ENCODE measurements around the gene ZBTB16.

Gene ZBTB16

GRCh38 chr11:114109206-114110090, 49.9 kb downstream of the ZBTB16 start:
- no peak for FAIRE-seq

- FAIRE-seq, result no peak
These were observed 50.6 kb downstream of the ZBTB16 start for GRCh38 chr11:114110123-114110522.

GRCh38 chr11:114110952-114111947, 51.7 kb downstream of the ZBTB16 start:
- FAIRE-seq, result no peak

GRCh38 chr11:114115451-114115928, 56.0 kb downstream of the ZBTB16 start:
- no peak for FAIRE-seq

- FAIRE-seq, result no peak
These were observed 56.8 kb downstream of the ZBTB16 start for GRCh38 chr11:114116357-114116756.

- FAIRE-seq, result no peak
These were observed 57.3 kb downstream of the ZBTB16 start for GRCh38 chr11:114116800-114117199.

- no peak for FAIRE-seq
These were observed 61.1 kb downstream of the ZBTB16 start for GRCh38 chr11:114120606-114121005.

GRCh38 chr11:114121138-114121537, 61.6 kb downstream of the ZBTB16 start:
- FAIRE-seq, result no peak

- no peak for FAIRE-seq
These were observed 62.4 kb downstream of the ZBTB16 start for GRCh38 chr11:114121804-114122504.

- no peak for FAIRE-seq
These were observed 63.2 kb downstream of the ZBTB16 start for GRCh38 chr11:114122686-114123085.

- no peak for FAIRE-seq
These were observed 64.3 kb downstream of the ZBTB16 start for GRCh38 chr11:114123692-114124330.

- no peak for FAIRE-seq
These were observed 65.2 kb downstream of the ZBTB16 start for GRCh38 chr11:114124601-114125144.

GRCh38 chr11:114125531-114125930, 66.0 kb downstream of the ZBTB16 start:
- FAIRE-seq, result no peak

GRCh38 chr11:114125959-114126358, 66.4 kb downstream of the ZBTB16 start:
- no peak for FAIRE-seq

GRCh38 chr11:114128399-114128798, 68.9 kb downstream of the ZBTB16 start:
- FAIRE-seq, result no peak

GRCh38 chr11:114129142-114129541, 69.6 kb downstream of the ZBTB16 start:
- no peak for FAIRE-seq

GRCh38 chr11:114129699-114130098, 70.2 kb downstream of the ZBTB16 start:
- no peak for FAIRE-seq

GRCh38 chr11:114130115-114130576, 70.6 kb downstream of the ZBTB16 start:
- FAIRE-seq, result no peak

GRCh38 chr11:114130629-114131277, 71.2 kb downstream of the ZBTB16 start:
- FAIRE-seq, result no peak

- FAIRE-seq, result no peak
These were observed 72.0 kb downstream of the ZBTB16 start for GRCh38 chr11:114131461-114131864.

- FAIRE-seq, result no peak
These were observed 72.9 kb downstream of the ZBTB16 start for GRCh38 chr11:114132417-114132816.

Data from A204.1 (cell line).